ENCODE results near the gene CES5A.

DNA sequence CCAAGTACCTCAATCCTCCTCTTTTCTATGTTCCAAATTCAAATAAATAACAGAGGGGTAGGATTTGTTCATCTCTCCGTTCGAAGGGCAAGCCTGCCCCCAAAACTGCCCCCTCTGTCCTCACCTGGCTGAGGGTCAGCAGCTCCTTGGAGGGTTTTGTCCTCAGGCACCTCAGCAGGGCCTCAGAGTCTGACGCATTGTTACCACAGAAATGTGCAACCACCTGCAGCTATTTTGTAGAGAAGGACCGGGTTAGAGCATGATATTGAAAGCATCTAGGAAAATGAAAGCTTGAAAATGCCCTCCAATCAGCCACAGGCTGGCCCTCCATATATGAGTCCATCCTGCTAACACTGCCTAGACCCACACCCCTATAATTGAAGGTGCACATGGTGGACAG lies 13.9 kb downstream of the CES5A start:
- TF ChIP-seq POLR2A (IDR thresholded peaks at IDR 0.05) (no peak), CTCF (IDR thresholded peaks at IDR 0.05) (no peak)

All from gastroesophageal sphincter (tissue), 3 donors.